ENCODE measurements around the gene RYR2. TPM values are rescaled to one million over a fixed set of nuclear protein-coding genes. Genes with fewer than 3 reads are reported as not detected.

Gene RYR2
- total RNA-seq, 1 experiment from 2014 or later: 3.4 TPM

DNA sequence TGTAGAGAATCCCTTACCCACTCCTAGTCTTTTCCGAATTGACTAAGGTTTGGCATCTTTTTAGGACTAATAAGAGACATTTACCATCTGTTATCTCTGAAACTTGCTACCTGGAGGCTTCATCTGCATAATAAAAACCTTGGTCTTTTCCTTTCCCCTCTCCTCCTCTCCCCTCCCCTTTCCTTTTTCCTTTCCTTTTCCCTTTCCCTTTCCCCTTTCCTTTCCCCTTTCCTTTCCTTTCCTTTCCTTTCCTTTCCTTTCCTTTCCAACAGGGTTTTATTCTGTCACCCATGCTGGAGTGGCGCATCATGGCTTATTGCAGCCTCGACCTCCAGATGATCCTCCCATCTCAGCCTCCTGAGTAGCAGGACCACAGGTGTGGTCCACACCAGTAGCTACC lies 195.7 kb downstream of the RYR2 start:
- no peak overlapping the region for H3K23ac ChIP-seq (ENCODE audit: insufficient read length, low read depth, low read length)
- Mint-ChIP-seq H3K9me3 (peaks cover 0 to 6% of the 10 kb centered on the region in 2 experiments; a peak in 2 of 5 replicates), H3K27me3 (ENCODE audit: low read depth) (no peaks in the 10 kb centered on the region), H3K27ac (no peak overlapping the region), H3K4me3 (no peak overlapping the region), H3K36me3 (ENCODE audit: insufficient read depth in 1 of 3, low read depth in 3 of 3) (peaks cover 5 to 8% (median 8%) of the 10 kb centered on the region in 3 experiments; a peak in 4 of 7 replicates), H3K4me1 (peaks cover 37 to 42% of the 10 kb centered on the region in 2 experiments)
- H3K27me3 ChIP-seq (ENCODE audit: insufficient read depth, low read length): no peaks in the 10 kb centered on the region
- H2BK120ac ChIP-seq (ENCODE audit: low read depth, low read length, poor library complexity, severe bottlenecking): no peak overlapping the region
- H3K18ac ChIP-seq (ENCODE audit: insufficient read length, low read depth, low read length): no peak overlapping the region
- no peak overlapping the region for H2AK5ac ChIP-seq (ENCODE audit: insufficient read length, low read length)
- TF ChIP-seq, protein P1, sequence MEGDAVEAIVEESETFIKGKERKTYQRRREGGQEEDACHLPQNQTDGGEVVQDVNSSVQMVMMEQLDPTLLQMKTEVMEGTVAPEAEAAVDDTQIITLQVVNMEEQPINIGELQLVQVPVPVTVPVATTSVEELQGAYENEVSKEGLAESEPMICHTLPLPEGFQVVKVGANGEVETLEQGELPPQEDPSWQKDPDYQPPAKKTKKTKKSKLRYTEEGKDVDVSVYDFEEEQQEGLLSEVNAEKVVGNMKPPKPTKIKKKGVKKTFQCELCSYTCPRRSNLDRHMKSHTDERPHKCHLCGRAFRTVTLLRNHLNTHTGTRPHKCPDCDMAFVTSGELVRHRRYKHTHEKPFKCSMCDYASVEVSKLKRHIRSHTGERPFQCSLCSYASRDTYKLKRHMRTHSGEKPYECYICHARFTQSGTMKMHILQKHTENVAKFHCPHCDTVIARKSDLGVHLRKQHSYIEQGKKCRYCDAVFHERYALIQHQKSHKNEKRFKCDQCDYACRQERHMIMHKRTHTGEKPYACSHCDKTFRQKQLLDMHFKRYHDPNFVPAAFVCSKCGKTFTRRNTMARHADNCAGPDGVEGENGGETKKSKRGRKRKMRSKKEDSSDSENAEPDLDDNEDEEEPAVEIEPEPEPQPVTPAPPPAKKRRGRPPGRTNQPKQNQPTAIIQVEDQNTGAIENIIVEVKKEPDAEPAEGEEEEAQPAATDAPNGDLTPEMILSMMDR (conservative IDR thresholded peaks at IDR 0.05): no peak
- no peak overlapping the region for H4K8ac ChIP-seq (replicated peaks; ENCODE audit: insufficient read length, low read depth, low read length)
- no peak overlapping the region for H3K56ac ChIP-seq (ENCODE audit: insufficient read length, low read depth, low read length)
- H3K23me2 ChIP-seq (ENCODE audit: insufficient read length, low read depth, low read length, poor library complexity, severe bottlenecking): no peaks in the 10 kb centered on the region
- no peaks in the 10 kb centered on the region for H3K79me1 ChIP-seq (ENCODE audit: insufficient read depth, low read depth, low read length, poor library complexity, severe bottlenecking)
- H3K4me1 ChIP-seq (ENCODE audit: insufficient read depth, low read length): peaks cover 8% of the 10 kb centered on the region; the same call in 1 of the 2 replicates
- no peak overlapping the region for H2BK20ac ChIP-seq (ENCODE audit: low read depth, low read length, poor library complexity, severe bottlenecking)
- DNase-seq: no peak
- H2BK12ac ChIP-seq (ENCODE audit: insufficient read length, low read depth, low read length): no peak overlapping the region
- no peak overlapping the region for H3K9ac ChIP-seq (ENCODE audit: extremely low read depth, insufficient read length, low read length)
- H3K9me3 ChIP-seq (ENCODE audit: control insufficient read depth, low read depth, low read length): no peaks in the 10 kb centered on the region
- H4K91ac ChIP-seq (ENCODE audit: insufficient read length, low read depth, low read length): no peak overlapping the region
- no peak overlapping the region for H3K4ac ChIP-seq (ENCODE audit: low read depth, low read length)
- no peak overlapping the region for H3K14ac ChIP-seq (ENCODE audit: insufficient read depth, low read length)
- H4K5ac ChIP-seq (ENCODE audit: insufficient read length, low read depth, low read length): no peak overlapping the region
- no peak overlapping the region for H2BK15ac ChIP-seq (ENCODE audit: low read depth, low read length)
- no peak overlapping the region for H3K27ac ChIP-seq (ENCODE audit: insufficient read length, low read depth, low read length)
- no CpG with 5 or more reads among the region's 3 CpGs for WGBS (ENCODE audit: extremely low coverage, insufficient read length, low lambda C conversion rate)
- no peak overlapping the region for H3T11ph ChIP-seq (ENCODE audit: low read length)
- H2BK5ac ChIP-seq (ENCODE audit: insufficient read length, low read length): no peak overlapping the region
- H2AFZ ChIP-seq (ENCODE audit: low read length): no peak overlapping the region
- H3K4me2 ChIP-seq (ENCODE audit: insufficient read depth, insufficient read length, low read length): no peak overlapping the region
- no peaks in the 10 kb centered on the region for H3K79me2 ChIP-seq (ENCODE audit: insufficient read depth, low read length)
- no peaks in the 10 kb centered on the region for H4K20me1 ChIP-seq (ENCODE audit: control insufficient read depth, insufficient read depth, insufficient read length)
